HG03442 (cell line): ENCODE results near the gene FIG4.
"Not testable (repeated sequence)": the region's sequence is repeated elsewhere in the genome, so short reads cannot be mapped to it uniquely, and the experiment has no call there.

Source experiments
- ATAC-seq: cut with Tn5 transposase; IDR thresholded peaks from one replicate; pipeline ENCODE4 v1.9.1; 2021; ENCODE audit warnings: mild to moderate bottlenecking, moderate library complexity; ENCODE audit not compliant: unreplicated experiment

FIG4 gene

DNA sequence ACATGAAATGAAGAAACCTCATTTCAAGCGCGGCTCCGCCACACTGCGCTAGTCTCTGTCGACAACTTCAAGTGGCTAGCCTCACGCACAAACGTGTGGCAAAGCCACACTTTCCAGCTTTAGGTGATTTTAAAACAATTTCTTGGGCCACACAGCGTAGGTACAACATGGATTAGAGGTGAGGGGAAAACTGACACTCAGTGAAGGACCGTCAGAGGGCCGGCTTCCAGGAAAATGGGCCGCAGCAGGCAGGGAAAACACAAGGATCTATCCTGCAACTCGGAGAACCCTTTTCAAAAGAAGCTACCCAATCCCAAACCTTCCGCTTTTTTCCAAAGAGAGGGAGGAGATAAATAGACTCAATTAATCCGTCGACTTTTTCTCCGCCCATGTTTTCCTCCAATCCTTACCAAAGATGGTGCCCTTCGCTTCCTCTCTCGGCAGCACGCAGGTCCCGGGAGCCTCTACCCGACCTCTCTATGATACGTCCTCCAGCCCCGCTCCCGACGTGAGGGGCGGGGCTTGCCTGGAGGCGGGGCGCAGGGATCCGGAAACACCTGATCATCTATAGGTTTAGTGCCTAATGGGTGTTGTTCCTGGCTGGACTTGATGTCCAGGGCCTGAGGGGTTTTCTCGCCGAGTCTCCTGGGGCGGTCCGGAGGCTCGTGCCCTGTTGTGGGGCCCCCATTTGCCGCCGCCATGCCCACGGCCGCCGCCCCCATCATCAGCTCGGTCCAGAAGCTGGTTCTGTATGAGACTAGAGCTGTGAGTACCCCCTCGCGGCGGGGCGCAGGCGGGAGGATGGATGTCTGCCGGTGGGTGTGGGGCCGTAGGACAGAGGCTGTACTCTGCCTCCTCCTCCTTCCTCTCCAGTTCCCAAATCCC lies at the start of gene FIG4, which contains the start of gene AK9:
TSS of gene FIG4 (plus strand) at position 560 of the 885 bp plus-strand sequence. CDS start at position 700, 140 bp downstream.
TSS of gene AK9 (minus strand) at position 466 of the 885 bp plus-strand sequence. CDS start 15,457 bp downstream, outside the sequence.
- peak; percentile 93 for ATAC-seq

DNA sequence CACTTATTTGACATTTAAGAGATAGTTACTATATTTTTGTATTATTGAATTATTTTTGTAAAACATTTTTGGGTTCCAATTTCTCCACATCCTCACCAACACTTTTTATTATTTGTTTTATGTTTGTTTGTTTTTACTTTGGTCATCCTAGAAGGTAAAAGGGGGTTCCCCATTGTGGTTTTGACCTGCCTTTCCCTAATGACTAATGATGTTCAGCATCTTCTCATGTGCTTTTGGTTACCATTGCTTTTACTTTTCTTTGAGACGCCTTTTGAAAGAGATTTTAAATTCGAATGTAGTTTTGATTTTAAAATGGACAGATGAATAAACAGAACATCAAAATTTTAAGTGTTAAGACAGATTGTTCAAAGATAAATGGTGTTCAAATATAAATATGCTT lies 47.0 kb upstream of the FIG4 start:
- no peak for ATAC-seq

DNA sequence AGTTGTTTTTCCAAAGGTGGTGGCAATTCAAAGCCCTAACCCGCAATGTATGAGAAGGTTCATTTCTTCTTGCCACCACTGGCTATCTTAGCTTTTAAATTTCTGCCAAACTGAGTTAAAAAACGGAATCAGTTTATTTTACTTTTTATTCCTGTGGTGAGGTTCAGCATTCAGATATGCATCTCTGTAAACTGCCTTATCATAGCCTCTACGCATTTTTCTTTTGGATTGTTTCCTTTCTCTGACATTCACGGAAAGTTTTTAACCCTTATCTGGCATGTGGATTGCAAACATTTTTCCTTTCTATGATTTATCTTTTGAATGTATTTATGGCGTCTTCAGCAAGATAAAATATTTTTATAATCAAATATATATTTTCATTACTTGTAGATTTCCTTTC lies 37.8 kb upstream of the FIG4 start:
- no peak for ATAC-seq

DNA sequence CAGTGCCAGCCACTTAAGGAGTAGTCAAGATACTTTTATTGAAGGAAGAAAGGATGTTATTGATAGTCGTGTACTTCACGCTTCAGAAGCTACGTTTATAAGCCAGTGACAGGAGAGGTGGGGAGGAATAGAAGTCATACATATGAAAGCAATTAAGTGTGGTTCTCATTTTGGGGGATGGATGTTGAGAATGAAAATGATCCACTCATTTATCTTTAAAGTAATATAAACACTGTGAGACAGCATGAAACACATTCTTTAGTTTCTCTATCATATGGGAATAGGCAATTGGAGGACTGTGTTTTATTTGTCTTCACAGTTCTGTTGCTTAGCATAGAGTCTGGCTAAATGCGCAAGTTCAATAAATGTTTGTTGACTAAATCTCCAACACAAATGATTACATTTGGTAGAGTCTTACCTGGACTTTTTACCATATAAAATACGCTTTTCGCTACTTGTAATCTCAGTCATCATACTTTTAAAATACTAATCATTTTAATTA lies 35.3 kb upstream of the FIG4 start:
- no peak for ATAC-seq

DNA sequence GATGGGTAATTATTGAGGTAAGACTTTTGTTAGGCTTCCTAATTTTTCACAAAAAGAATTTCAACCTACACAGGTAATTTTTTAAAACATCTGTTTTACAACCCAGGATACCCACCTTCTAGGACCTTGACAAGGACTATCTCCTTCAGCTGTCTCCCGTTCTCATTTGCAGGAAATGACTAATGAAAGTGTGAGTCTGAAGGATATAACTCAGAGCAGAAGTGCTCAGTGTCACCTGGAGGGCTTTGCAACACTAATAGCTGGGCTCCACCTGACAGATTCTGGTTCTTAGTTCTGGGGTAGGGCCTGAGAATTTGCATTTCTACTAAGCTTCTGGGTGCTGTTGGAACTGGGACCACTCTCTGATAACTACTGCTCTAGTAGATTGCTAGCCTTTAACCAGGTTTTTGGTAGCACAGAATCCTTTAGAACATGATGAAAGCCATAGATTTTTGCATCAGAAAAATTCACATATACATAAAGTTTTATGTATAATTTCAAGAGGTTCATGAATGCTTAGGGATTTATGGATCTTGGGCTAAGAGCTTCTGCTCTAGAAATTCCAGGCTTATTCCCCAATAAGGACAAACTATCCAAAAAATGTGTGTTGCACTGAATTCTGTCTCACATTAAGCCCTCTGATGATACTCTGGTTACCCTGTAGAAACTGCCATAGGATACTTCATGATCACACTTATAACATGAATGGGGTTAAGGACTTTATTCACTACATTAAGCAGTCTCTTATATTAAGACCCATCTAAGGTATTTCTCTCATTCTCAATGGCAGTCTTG lies 30.4 kb upstream of the FIG4 start:
- no peak for ATAC-seq

DNA sequence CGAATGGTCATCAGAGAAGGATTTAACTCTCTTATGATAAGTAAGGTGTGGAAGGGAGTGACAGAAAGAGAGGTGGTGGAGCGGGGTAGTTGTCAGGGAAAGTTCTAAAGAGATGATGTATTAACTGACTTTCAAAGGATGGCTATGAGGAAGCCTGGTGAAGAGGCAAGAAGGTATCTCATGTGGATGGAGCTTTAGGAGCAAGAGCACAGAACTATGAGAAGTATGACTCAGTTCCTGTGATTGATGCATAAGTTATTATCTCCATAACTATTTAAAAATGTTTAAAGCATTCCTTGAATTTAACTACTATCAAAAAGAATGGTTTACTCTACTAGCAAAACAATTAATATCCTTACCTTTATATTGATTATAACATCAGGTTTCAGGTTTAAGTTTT lies 28.9 kb upstream of the FIG4 start:
- no peak for ATAC-seq

DNA sequence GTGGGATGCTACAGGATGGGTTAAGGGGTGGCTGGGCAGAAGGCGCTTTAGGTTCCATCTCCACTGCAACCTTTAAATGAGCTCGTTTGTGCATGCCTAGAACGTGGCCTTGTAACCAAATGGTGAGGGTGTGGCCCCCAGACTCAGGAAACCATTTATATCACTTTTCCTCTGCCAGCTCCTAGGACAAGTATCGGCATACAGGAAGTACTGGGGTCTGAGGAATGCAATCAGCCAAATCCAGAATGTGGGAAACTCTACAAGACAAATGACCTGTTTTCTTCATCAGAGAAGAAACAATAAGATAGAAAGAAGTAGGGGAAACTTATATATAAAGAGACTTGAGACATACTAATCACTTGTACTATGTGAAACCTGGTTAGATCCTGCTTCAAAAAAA lies 21.3 kb upstream of the FIG4 start:
- ATAC-seq: no peak

DNA sequence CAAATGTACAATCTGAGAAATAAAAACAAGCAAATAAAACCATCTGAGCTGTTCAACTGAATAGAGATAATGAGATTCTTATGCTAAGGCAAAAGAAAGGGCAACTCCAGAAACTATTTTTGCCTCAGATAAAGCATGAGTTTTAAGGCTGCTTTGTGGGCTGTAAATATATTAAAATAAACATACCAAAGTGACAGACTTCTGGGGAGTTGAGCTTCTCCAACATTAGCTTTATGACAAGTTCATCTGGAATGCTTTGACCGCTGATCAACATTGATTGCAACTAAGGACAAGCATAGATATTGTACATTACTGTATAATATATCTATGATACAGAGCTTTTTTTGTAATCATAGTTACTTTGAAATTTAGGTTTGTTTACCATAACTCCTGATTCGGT lies 19.4 kb upstream of the FIG4 start:
- no peak for ATAC-seq

DNA sequence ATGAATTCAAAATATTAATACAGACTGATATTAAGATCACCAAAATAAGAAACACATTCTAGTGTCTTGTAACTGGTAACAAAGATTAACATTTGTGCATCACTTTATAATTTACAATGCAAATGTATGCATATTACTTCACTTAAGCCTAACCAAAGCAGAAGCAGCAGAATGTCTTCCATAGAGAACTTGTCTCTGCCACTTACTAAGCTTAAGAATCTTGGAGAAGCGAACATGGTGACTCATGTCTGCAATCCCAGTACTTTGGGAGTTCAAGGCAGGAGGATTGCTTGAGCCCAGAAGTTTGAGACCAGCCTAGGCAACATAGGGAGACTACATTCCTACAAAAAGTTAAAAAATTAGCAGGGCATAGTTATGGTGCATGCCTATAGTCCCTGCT lies 18.9 kb upstream of the FIG4 start:
- no peak for ATAC-seq

DNA sequence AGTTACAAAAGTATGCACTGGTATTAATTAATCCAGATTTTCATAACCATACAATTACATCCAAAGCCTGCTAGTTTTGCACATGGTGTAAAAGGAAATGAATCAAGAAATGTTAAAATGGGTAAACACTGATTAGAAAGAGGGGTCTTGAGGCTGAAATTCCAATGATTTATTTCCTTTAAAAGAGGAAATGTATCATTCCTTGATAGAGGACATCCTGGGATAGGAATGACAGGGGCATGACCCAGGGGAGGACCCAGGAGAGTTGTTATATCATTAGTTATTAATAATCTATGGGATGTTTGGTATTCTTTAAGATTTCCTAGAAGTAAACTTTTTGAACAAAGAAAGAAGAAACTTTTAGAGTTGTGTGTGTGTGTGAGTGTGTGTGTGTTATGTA lies 18.3 kb upstream of the FIG4 start:
- no peak for ATAC-seq

DNA sequence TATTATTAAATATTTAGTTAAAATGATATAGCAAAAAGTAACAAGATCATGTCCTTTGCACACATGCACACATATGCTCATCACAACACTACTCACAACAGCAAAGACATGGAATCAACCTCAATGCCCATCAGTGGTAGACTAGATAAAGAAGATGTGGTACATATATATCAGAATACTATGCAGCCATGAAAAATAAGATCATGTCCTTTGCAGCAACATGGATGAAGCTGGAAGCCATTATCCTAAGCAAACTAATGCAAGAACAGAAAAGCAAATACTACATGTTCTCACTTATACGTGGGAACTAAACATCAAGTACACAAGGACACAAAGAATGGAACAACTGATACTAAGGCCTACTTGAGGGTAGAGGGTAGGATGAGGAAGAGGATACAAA lies 14.4 kb upstream of the FIG4 start:
- ATAC-seq: no peak

DNA sequence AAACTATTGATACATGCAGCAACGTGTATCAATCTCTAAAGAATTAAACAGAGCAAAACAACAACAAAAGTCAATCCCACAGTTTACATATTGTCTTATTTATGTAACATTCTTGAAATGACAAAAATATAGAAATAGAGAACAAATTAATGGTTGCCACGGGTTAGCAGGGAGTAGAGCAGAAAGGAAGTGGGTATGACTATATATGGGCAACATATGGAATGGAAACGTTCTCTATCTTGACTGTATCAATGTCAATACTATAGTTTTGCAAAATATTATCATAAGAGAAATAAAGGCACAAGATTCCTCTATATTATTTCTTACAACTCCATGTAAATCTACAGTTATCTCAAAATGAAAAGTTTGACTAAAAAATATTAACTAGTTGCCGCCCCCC lies 12.9 kb upstream of the FIG4 start:
- ATAC-seq: no peak

DNA sequence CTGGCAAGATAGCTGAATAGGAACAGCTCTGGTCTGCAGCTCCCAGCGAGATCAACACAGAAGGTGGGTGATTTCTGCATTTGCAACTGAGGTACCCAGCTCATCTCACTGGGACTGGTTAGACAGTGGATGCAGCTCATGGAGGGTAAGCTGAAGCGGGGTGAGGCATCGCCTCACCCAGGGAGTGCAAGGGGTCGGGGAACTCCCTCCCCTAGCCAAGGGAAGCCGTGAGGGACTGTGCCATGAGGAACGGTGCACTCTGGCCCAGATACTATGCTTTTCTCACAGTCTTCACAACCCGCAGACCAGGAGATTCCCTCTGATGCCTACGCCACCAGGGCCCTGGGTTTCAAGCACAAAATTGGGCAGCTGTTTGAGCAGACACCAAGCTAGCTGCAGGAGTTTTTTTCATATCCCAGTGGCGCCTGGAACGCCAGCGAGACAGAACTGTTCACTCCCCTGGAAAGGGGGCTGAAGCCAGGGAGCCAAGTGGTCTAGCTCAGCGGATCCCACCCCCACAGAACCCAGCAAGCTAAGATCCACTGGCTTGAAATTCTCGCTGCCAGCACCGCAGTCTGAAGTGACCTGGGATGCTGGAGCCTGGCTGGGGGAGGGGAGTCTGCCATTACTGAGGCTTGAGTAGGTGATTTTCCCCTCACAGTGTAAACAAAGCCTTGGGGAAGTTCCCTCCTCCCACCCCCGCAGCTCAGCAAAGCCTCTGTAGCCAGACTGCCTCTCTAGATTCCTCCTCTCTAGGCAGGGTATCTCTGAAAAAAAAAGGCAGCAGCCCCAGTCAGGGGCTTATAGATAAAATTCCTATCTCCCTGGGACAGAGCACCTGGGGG lies 12.2 kb upstream of the FIG4 start:
- not testable (repeated sequence) for ATAC-seq

DNA sequence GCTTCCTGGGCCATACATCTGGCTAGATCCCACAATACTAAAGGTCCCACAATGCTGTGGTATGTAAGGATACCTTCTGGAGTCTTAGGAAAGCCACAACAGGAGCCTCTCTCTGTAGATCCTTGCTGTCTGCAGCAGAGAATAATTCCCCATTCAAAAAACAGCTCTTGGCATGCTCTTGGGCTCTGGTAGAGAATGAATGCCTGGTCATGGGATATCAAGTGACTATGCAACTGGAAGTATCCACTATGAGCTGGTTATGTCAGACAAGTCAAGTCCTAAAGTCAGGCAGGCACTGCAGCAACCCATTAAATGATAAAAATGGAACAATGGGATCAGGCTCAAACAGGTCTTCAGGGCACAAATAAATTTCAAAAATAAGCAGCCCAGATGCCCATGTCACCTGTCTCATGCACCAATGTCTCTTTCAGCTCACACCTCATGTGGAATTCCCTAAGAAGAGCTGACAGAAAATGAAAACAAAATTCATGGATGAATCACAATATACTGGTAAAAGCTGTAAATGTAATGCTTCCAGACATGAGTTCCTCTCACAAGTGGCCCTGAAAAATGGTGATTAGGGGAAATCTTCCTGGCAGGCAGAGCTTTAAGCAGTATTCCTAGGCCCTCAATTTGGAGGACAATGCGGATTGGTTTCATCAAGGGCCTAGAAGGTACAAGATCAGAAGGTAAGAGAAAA lies 4.4 kb upstream of the FIG4 start:
- no peak for ATAC-seq

DNA sequence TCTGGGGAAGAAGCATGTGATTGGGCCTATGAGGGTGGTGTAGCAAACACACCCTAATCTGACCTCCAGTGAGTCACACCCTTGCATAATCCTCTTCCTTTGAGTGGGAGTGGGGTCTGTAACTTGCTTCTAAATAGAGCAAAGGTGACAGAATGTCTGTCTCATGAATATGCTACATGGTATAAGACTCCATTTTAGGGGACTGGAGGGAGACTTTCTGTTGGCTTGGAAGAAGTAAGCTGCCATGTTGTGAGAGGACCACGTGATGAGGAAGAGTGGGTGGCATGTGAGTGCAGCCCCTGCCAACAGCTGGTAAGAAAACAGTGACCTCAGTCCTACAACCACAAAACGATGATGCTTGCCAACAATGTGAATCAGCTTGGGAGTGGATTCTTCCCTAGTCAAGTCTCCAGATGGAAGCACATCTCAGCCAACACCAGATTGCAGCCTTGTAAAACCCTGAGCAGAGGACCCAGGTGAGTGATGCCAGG lies 3.8 kb upstream of the FIG4 start:
- no peak for ATAC-seq

DNA sequence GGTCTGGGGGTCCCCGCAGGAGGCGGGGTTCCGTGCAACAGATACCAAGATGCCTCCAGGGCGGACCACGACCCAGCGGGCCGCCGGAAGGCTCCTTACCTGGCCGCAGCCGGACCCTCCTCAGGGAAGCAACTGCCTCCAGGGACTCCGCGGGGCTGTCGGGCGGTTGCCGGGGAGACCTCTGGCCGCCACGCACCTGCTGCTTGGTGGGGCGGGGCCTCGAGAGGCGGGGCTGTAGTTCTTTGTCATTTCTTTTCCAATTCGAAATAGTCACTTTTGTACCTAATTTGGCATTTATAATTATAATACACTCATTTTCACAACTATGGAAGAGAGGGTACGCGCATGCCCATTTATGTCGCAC lies 741 bp upstream of the FIG4 start:
- ATAC-seq: peak; percentile 33

DNA sequence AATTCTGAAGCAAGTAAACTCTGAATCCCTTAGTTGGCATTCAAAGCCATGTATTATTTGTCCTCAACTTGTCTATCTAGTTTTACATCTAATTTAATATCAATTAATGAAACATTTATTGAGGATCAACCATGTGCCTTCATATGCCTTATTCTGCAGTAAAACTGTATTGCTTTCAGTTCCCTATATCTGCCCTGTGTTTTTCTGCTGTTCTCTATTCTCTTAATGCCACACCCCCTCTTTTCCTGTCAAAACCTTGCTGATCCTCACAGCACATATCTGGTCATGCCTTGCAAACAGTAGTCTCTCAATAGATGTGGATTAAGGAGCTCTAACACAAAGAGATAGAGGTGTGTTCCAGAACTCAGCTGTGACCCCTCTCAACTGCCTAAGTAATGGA lies 2.0 kb downstream of the FIG4 start:
- peak; percentile 26 for ATAC-seq

DNA sequence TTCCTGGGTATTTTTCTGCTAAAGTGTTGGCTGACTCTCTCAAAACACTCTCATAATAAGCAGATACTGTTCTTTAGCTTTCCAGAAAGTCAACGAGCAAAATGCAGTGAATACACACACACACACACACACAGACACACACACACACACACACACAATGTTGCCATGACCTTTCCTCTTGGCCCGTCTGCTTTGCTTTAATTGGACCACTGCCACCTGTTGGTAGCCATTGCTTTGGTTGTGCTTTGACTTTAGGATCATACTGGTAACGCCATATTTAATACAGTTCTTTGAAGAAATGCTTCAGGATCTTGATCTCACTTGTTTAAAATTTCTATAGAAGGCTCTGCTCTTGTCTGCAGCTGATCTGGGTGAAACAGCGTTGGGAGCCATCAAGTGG lies 4.4 kb downstream of the FIG4 start:
- no peak for ATAC-seq

DNA sequence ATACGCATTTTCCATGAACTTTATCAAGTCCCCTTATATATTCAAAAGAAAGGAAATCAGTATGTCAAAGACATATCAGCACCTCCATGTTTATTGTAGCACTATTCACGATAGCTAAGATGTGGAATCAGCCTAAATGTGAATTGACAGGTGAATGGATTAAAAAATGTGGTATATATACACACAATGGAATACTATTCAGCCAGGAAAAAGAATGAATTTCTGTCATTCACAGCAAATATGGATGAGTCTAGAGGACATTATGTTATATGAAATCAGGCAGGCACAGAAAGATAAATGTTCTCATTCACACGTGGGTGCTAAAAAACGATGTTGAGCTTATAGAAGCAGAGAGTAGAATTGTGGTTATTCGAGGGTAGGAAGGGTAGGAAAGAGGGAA lies 5.3 kb downstream of the FIG4 start:
- no peak for ATAC-seq

DNA sequence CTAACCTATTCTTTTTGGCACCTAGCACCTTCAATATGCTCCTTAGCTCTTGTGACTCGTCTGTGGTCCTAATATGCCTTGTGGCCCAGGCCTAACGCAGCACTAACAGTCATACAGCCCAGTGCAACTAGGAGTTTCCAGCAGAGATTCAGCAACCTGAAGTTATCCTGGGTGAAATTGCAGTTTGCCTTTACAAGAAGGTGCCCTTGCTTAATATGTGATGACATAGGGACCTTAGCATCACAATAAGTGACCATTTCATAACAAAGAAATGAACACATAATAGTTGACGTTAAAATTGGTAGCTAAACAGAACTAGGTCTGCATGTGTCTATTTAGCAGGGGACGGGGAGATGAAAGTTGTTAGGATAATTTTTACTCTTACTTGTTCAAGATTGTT lies 10.1 kb downstream of the FIG4 start:
- no peak for ATAC-seq
